GM23338 (cell line): ENCODE measurements around the gene PLSCR2. TPM values are rescaled to one million over a fixed set of nuclear protein-coding genes. Genes with fewer than 3 reads are reported as not detected.

Experiments used
- ATAC-seq: fragments of 200-7000 bp; cut with Tn5 transposase; 3 replicates; pipeline ENCODE4 v1.9.1; 2020
- DNase-seq: peaks from one replicate; pipeline ENCODE4 v3.0.0-alpha.2; 2015; ENCODE audit warnings: low spot score
- H2AFZ ChIP-seq: fragments of 200-600 bp; sonication (generic); 2 replicates; pipeline ENCODE4 v1.8.0; 2016; ENCODE audit warnings: antibody characterized with exemption, mild to moderate bottlenecking, moderate library complexity
- H3F3A ChIP-seq: fragments of 200-600 bp; sonication (generic); replicated peaks from 2 replicates; pipeline ENCODE4 v1.8.0; 2017; ENCODE audit warnings: antibody characterized with exemption, mixed run types, low read depth
- H3K27ac ChIP-seq: fragments of 200-600 bp; sonication (generic); 2 replicates; pipeline ENCODE4 v1.6.1; 2016; ENCODE audit warnings: low read depth
- H3K27me3 ChIP-seq: fragments of 200-600 bp; sonication (generic); 2 replicates; pipeline ENCODE4 v1.8.0; 2016; ENCODE audit warnings: mild to moderate bottlenecking, mixed run types, moderate library complexity; ENCODE audit not compliant: insufficient read depth
- H3K36me3 ChIP-seq: fragments of 200-600 bp; sonication (generic); 2 replicates; pipeline ENCODE4 v1.8.0; 2016; ENCODE audit warnings: mild to moderate bottlenecking; ENCODE audit not compliant: insufficient read depth
- H3K4me1 ChIP-seq: fragments of 200-600 bp; sonication (generic); 2 replicates; pipeline ENCODE4 v1.8.0; 2016; ENCODE audit warnings: mild to moderate bottlenecking, moderate library complexity; ENCODE audit not compliant: insufficient read depth
- H3K4me2 ChIP-seq: fragments of 200-600 bp; sonication (generic); 2 replicates; pipeline ENCODE4 v1.7.1; 2017; ENCODE audit warnings: mixed run types
- H3K4me3 ChIP-seq: fragments of 200-600 bp; sonication (generic); 2 replicates; pipeline ENCODE4 v1.6.1; 2016; ENCODE audit warnings: mixed run types
- H3K79me2 ChIP-seq: fragments of 200-600 bp; sonication (generic); replicated peaks from 2 replicates; pipeline ENCODE4 v1.8.0; 2017; ENCODE audit warnings: mild to moderate bottlenecking; ENCODE audit not compliant: insufficient read depth
- H3K9me2 ChIP-seq: fragments of 200-600 bp; sonication (generic); 2 replicates; pipeline ENCODE4 v1.8.0; 2017; ENCODE audit not compliant: insufficient read depth
- H4K20me1 ChIP-seq: fragments of 200-600 bp; sonication (generic); replicated peaks from 2 replicates; pipeline ENCODE4 v1.8.0; 2017; ENCODE audit warnings: mild to moderate bottlenecking; ENCODE audit not compliant: insufficient read depth
- H3K27ac Mint-ChIP-seq: 2 replicates; pipeline ENCODE4 v1.8.0; 2020; ENCODE audit warnings: inconsistent platforms, mild to moderate bottlenecking, moderate library complexity, mixed read lengths
- H3K27me3 Mint-ChIP-seq: 3 replicates; pipeline ENCODE4 v1.8.0; 2022; ENCODE audit warnings: low read depth, mild to moderate bottlenecking, moderate library complexity, mixed read lengths, inconsistent platforms; ENCODE audit not compliant: insufficient read depth, poor library complexity
- H3K36me3 Mint-ChIP-seq: 3 replicates; pipeline ENCODE4 v1.8.0; 2021; ENCODE audit warnings: low read depth, mild to moderate bottlenecking, inconsistent platforms, moderate library complexity, mixed read lengths
- H3K4me1 Mint-ChIP-seq: 3 replicates; pipeline ENCODE4 v1.8.0; 2020; ENCODE audit warnings: mild to moderate bottlenecking, inconsistent platforms, mixed read lengths
- H3K4me3 Mint-ChIP-seq: 3 replicates; pipeline ENCODE4 v1.8.0; 2021; ENCODE audit warnings: moderate library complexity, mild to moderate bottlenecking, inconsistent platforms, mixed read lengths
- H3K9me3 Mint-ChIP-seq: 3 replicates; pipeline ENCODE4 v1.8.0; 2020; ENCODE audit warnings: moderate library complexity, mild to moderate bottlenecking, inconsistent platforms, mixed read lengths
- CREB1 ChIP-seq: fragments of 250-450 bp; sonication (Bioruptor Pico); IDR thresholded peaks from 2 replicates; pipeline ENCODE4 v1.5.0; 2020; ENCODE audit warnings: low read depth, mild to moderate bottlenecking, moderate library complexity
- CTCF ChIP-seq, 2 experiments: fragments of 200-600 bp in 1 of 2; sonication (generic) in 1 of 2; conservative IDR thresholded peaks; 2 replicates each; pipeline versions ENCODE4 v1.5.1 to v1.6.1; 2016 to 2017; ENCODE audit warnings: antibody characterized with exemption in 2 of 2, low read depth in 2 of 2, mild to moderate bottlenecking in 2 of 2, moderate library complexity in 1 of 2
- ETS1 ChIP-seq: IDR thresholded peaks from 2 replicates; pipeline ENCODE4 v1.6.1; 2016; ENCODE audit warnings: antibody characterized with exemption
- EZH2 ChIP-seq: fragments of 200-600 bp; sonication (generic); IDR thresholded peaks from one replicate; pipeline ENCODE4 v1.8.0; 2017; ENCODE audit warnings: antibody characterized with exemption, mild to moderate bottlenecking, low read depth; ENCODE audit not compliant: unreplicated experiment
- EZH2phosphoT487 ChIP-seq: fragments of 200-600 bp; sonication (generic); IDR thresholded peaks from one replicate; pipeline ENCODE4 v1.8.1; 2018; ENCODE audit warnings: antibody characterized with exemption; ENCODE audit not compliant: unreplicated experiment
- JUNB ChIP-seq: IDR thresholded peaks from one replicate; pipeline ENCODE4 v1.6.1; 2016; ENCODE audit warnings: antibody characterized with exemption; ENCODE audit not compliant: unreplicated experiment
- NANOG ChIP-seq: IDR thresholded peaks from 2 replicates; pipeline ENCODE4 v1.6.1; 2016; ENCODE audit warnings: antibody characterized with exemption, borderline replicate concordance
- POLR2AphosphoS5 ChIP-seq: IDR thresholded peaks from 2 replicates; pipeline ENCODE4 v1.6.1; 2016; ENCODE audit warnings: antibody characterized with exemption, low read depth
- REST ChIP-seq: IDR thresholded peaks from one replicate; pipeline ENCODE4 v1.6.1; 2018; ENCODE audit warnings: antibody characterized with exemption; ENCODE audit not compliant: unreplicated experiment
- STAT1 ChIP-seq: IDR thresholded peaks from one replicate; pipeline ENCODE4 v1.6.1; 2016; ENCODE audit warnings: antibody characterized with exemption; ENCODE audit not compliant: unreplicated experiment
- ZNF114 ChIP-seq: fragments of 250-450 bp; sonication (Bioruptor Pico); IDR thresholded peaks from 2 replicates; pipeline ENCODE4 v1.5.0; 2020; ENCODE audit warnings: mild to moderate bottlenecking, moderate library complexity
- ZNF331 ChIP-seq: fragments of 250-450 bp; sonication (Bioruptor Pico); IDR thresholded peaks from 2 replicates; pipeline ENCODE4 v1.5.0; 2020; ENCODE audit warnings: low read depth, mild to moderate bottlenecking, moderate library complexity
- ZNF462 ChIP-seq: fragments of 250-450 bp; sonication (Bioruptor Pico); IDR thresholded peaks from 2 replicates; pipeline ENCODE4 v1.5.0; 2020; ENCODE audit warnings: mild to moderate bottlenecking, moderate library complexity
- polyA plus RNA-seq: library from polyadenylated mRNA; unstranded; fragments of >200 nt; fragmentation: Nextera tagmentation; extraction: Ambion mirVana; gene quantifications from 2 replicates; pipeline ENCODE4 v1.2.1, GENCODE V29; 2016
- total RNA-seq: library from RNA; depleted of rRNA; stranded (reverse); fragments of >200 nt; shearing (Covaris generic); gene quantifications from 2 replicates; pipeline ENCODE4 v1.2.3, GENCODE V29; 2014

The PLSCR2 gene
- total and polyA plus RNA-seq, 2 experiments from 2014 or later = 0.55 TPM; not detected in 1

GRCh38 chr3:146432066-146432465 lies 37.3 kb downstream of the PLSCR2 start:
- DNase-seq (no peak), ATAC-seq (no peak)
- Mint-ChIP-seq H3K36me3 (peaks cover 5% of the 10 kb centered on the region), H3K4me1 (no peaks in the 10 kb centered on the region), H3K27ac (no peak overlapping the region), H3K27me3 (peaks cover 4% of the 10 kb centered on the region), H3K9me3 (peaks cover 11% of the 10 kb centered on the region), H3K4me3 (no peak overlapping the region)
- H3K9me2 ChIP-seq = 0 out of 2 replicates have a peak, but pooled peaks cover 7% of the 10 kb centered on the region
- no peaks in the 10 kb centered on the region for H3K27me3 ChIP-seq
- no peaks in the 10 kb centered on the region for H3K4me1 ChIP-seq
- H3K4me3 ChIP-seq = no peak overlapping the region
- no peak overlapping the region for H3K27ac ChIP-seq
- TF ChIP-seq JUNB (no peak), ZNF114 (CRISPR knock-in tag) (no peak), EZH2 (no peak), REST (no peak), POLR2AphosphoS5 (no peak), EZH2phosphoT487 (no peak), ZNF331 (no peak), ETS1 (no peak), NANOG (no peak), ZNF462 (CRISPR knock-in tag) (no peak), CREB1 (CRISPR knock-in tag) (no peak), CTCF (conservative IDR thresholded peaks at IDR 0.05; ENCODE audit: low read depth in 2 of 2) (no peak), STAT1 (no peak)
- H4K20me1 ChIP-seq = no peaks in the 10 kb centered on the region
- no peak overlapping the region for H2AFZ ChIP-seq
- no peaks in the 10 kb centered on the region for H3F3A ChIP-seq
- no peak overlapping the region for H3K4me2 ChIP-seq
- H3K79me2 ChIP-seq = no peaks in the 10 kb centered on the region
- no peaks in the 10 kb centered on the region for H3K36me3 ChIP-seq
